Keratinocyte (primary cell): ENCODE measurements around the gene STYK1. TPM values are rescaled to one million over a fixed set of nuclear protein-coding genes. Genes with fewer than 3 reads are reported as not detected.

ENCODE experiments used
- DNase-seq: peaks from one replicate; pipeline ENCODE4 v3.0.0-alpha.2; 2011; ENCODE audit warnings: low read depth, missing footprints, low spot score
- FAIRE-seq: peaks from 2 replicates; lab custom pipeline; 2011; peaks lifted over from hg19 to GRCh38; lab: Jason Lieb, UNC
- H2AFZ ChIP-seq: 2 replicates; pipeline ENCODE4 v1.6.0; 2012; ENCODE audit warnings: low read length, control low read depth, inconsistent platforms; ENCODE audit not compliant: control insufficient read depth
- H3K27ac ChIP-seq: 2 replicates; pipeline ENCODE4 v1.5.1; 2011; ENCODE audit warnings: low read length; ENCODE audit not compliant: control insufficient read depth, insufficient read depth
- H3K27me3 ChIP-seq: 3 replicates; pipeline ENCODE4 v1.6.0; 2011; ENCODE audit warnings: low read length; ENCODE audit not compliant: control insufficient read depth, insufficient read depth; ENCODE audit errors: extremely low read depth
- H3K36me3 ChIP-seq, 2 experiments: 2 replicates in 1 of 2; 3 replicates in 1 of 2; pipeline ENCODE4 v1.5.1; 2011; ENCODE audit warnings: low read length in 2 of 2, mild to moderate bottlenecking in 1 of 2; ENCODE audit not compliant: control insufficient read depth in 2 of 2, insufficient read depth in 2 of 2; ENCODE audit errors: extremely low read depth in 1 of 2
- H3K4me1 ChIP-seq: 3 replicates; pipeline ENCODE4 v1.5.1; 2011; ENCODE audit warnings: low read length; ENCODE audit not compliant: control insufficient read depth, insufficient read depth; ENCODE audit errors: extremely low read depth
- H3K4me2 ChIP-seq: 3 replicates; pipeline ENCODE4 v1.6.0; 2011; ENCODE audit warnings: low read depth, low read length; ENCODE audit not compliant: control insufficient read depth, insufficient read depth; ENCODE audit errors: extremely low read depth
- H3K4me3 ChIP-seq, 3 experiments: fragments of 200-600 bp in 1 of 3; sonication (generic) in 1 of 3; 2 replicates in 2 of 3; 3 replicates in 1 of 3; pipeline ENCODE4 v1.5.1; 2011 to 2016; ENCODE audit warnings: low read length in 3 of 3, mild to moderate bottlenecking in 3 of 3, control low read depth in 2 of 3, inconsistent platforms in 1 of 3, low read depth in 1 of 3, mixed read lengths in 1 of 3, mixed run types in 1 of 3, moderate library complexity in 1 of 3; ENCODE audit not compliant: control insufficient read depth in 2 of 3, insufficient read depth in 2 of 3; ENCODE audit errors: extremely low read depth in 1 of 3
- H3K79me2 ChIP-seq: 2 replicates; pipeline ENCODE4 v1.6.0; 2012; ENCODE audit warnings: low read length; ENCODE audit not compliant: control insufficient read depth, insufficient read depth
- H3K9ac ChIP-seq: 3 replicates; pipeline ENCODE4 v1.6.0; 2011; ENCODE audit warnings: low read length; ENCODE audit not compliant: control insufficient read depth, insufficient read depth; ENCODE audit errors: extremely low read depth
- H3K9me1 ChIP-seq: 3 replicates; pipeline ENCODE4 v1.6.0; 2011; ENCODE audit warnings: low read length; ENCODE audit not compliant: control insufficient read depth, insufficient read depth; ENCODE audit errors: extremely low read depth
- H3K9me3 ChIP-seq: 2 replicates; pipeline ENCODE4 v1.5.1; 2012; ENCODE audit warnings: low read depth, low read length; ENCODE audit not compliant: control insufficient read depth
- H4K20me1 ChIP-seq: 3 replicates; pipeline ENCODE4 v1.6.0; 2011; ENCODE audit warnings: low read length; ENCODE audit not compliant: control insufficient read depth, insufficient read depth; ENCODE audit errors: extremely low read depth
- EZH2 ChIP-seq: IDR thresholded peaks from one replicate; pipeline ENCODE4 v1.6.1; 2012; ENCODE audit warnings: inconsistent platforms, mild to moderate bottlenecking, low read length, moderate library complexity
- dilution Hi-C: fragments of 300-500 bp; cut with MboI; formaldehyde crosslinking; loops from one replicate; pipeline ENCODE4 v1.7.0; 2020; ENCODE audit warnings: low sequenced_read_pairs; ENCODE audit not compliant: extremely low pct_ligation_motif_present
- polyA plus RNA-seq, 5 experiments: library from polyadenylated mRNA; depleted of rRNA in 3 of 5; stranded (reverse) in 3 of 5; stranded (forward) in 1 of 5; unstranded in 1 of 5; fragments of >200 nt; gene quantifications; 1 replicate in 1 of 5; 2 replicates in 3 of 5; 3 replicates in 1 of 5; pipeline versions ENCODE4 v1.2.1 to v1.2.3, GENCODE V29; 2011 to 2012; ENCODE audit warnings: missing spikeins in 2 of 5, low read depth in 1 of 5, low replicate concordance in 1 of 5
- TF ChIP-seq, protein P1 (sequence below), 3 experiments: IDR thresholded peaks in 1 of 3; conservative IDR thresholded peaks in 1 of 3; optimal IDR thresholded peaks in 1 of 3; 2 replicates in 2 of 3; 3 replicates in 1 of 3; pipeline versions ENCODE3 to v1.5.1; 2011; ENCODE audit warnings: low read length in 3 of 3, mild to moderate bottlenecking in 3 of 3, moderate library complexity in 2 of 3, control low read depth in 1 of 3, inconsistent platforms in 1 of 3; ENCODE audit not compliant: insufficient read depth in 2 of 3; ENCODE audit errors: extremely low read depth in 1 of 3

The STYK1 gene
- polyA plus RNA-seq, 1 donor (not counting 4 experiments of a cell fraction or from before 2014, with no cell fraction given), result 2.8 TPM

DNA sequence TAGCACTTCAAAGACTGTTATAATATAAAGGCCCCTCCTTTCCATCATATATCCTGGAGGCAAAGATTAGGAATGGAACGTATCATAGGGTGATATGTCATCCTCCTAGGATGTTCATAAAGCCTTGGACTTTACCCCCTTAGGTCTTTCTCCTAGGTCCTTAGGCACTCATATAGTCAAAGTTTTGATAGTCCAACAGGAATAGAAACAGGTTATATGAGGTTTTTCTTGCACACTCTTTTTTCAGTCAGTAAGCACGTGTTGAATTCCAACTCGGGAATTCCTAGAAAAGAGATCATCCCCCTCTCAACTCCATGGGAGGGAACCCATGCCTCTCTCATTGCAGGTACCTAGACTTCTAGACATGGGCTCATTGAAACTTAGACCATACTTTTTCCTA, 40.3 kb downstream of the STYK1 start:
- no peak for TF ChIP-seq EZH2
- TF ChIP-seq, protein P1, sequence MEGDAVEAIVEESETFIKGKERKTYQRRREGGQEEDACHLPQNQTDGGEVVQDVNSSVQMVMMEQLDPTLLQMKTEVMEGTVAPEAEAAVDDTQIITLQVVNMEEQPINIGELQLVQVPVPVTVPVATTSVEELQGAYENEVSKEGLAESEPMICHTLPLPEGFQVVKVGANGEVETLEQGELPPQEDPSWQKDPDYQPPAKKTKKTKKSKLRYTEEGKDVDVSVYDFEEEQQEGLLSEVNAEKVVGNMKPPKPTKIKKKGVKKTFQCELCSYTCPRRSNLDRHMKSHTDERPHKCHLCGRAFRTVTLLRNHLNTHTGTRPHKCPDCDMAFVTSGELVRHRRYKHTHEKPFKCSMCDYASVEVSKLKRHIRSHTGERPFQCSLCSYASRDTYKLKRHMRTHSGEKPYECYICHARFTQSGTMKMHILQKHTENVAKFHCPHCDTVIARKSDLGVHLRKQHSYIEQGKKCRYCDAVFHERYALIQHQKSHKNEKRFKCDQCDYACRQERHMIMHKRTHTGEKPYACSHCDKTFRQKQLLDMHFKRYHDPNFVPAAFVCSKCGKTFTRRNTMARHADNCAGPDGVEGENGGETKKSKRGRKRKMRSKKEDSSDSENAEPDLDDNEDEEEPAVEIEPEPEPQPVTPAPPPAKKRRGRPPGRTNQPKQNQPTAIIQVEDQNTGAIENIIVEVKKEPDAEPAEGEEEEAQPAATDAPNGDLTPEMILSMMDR (optimal IDR thresholded peaks at IDR 0.05 in 1 of 3, IDR thresholded peaks at IDR 0.05 in 1 of 3, conservative IDR thresholded peaks at IDR 0.05 in 1 of 3; ENCODE audit: extremely low read depth in 1 of 3, insufficient read depth in 2 of 3, low read length in 3 of 3), result no peak
- no peak for FAIRE-seq

DNA sequence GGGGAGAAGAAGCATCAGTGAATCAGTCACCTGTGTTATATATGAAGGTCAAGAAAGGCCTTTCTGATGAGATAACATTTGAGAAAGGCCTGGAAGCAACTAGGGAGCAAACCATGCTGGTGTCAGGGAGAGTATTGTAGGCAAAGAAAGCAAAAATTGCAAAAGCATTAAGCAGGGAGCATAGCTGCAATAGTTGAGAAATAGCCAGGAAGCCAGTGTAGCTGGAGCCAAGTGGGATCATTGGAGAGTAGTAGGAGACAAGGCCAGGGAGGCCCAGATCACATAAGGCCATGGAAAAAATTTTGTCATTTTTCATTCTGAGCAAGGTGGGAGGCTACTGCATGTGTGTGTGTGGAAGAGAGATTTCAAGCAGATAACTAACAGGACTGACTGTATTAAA, 41.6 kb downstream of the STYK1 start:
- no peaks in the 10 kb centered on the region for H3K79me2 ChIP-seq
- no peaks in the 10 kb centered on the region for H4K20me1 ChIP-seq
- FAIRE-seq, result no peak
- no peaks in the 10 kb centered on the region for H3K9me1 ChIP-seq
- peaks cover 0 to 3% of the 10 kb centered on the region in 2 experiments for H3K36me3 ChIP-seq
- dilution Hi-C loops, result no loop called here
- no peak overlapping the region for H3K4me2 ChIP-seq
- no peaks in the 10 kb centered on the region for H3K27me3 ChIP-seq
- no peak overlapping the region for H3K27ac ChIP-seq
- DNase-seq, result no peak
- peaks cover 2% of the 10 kb centered on the region for H3K4me1 ChIP-seq
- H3K9ac ChIP-seq, result no peak overlapping the region
- TF ChIP-seq, protein P1 (optimal IDR thresholded peaks at IDR 0.05 in 1 of 3, IDR thresholded peaks at IDR 0.05 in 1 of 3, conservative IDR thresholded peaks at IDR 0.05 in 1 of 3; ENCODE audit: extremely low read depth in 1 of 3, insufficient read depth in 2 of 3, low read length in 3 of 3), result no peak
- no peak for TF ChIP-seq EZH2
- H3K4me3 ChIP-seq, result no peak overlapping the region
- no peak overlapping the region for H2AFZ ChIP-seq
- no peaks in the 10 kb centered on the region for H3K9me3 ChIP-seq

More for the DNA sequence above, 40.3 kb downstream of the STYK1 start:
- no peaks in the 10 kb centered on the region for H3K79me2 ChIP-seq
- H3K9me3 ChIP-seq, result no peaks in the 10 kb centered on the region
- H3K9ac ChIP-seq, result no peak overlapping the region
- no peak for DNase-seq
- H3K27me3 ChIP-seq, result no peaks in the 10 kb centered on the region
- peaks cover 2% of the 10 kb centered on the region for H3K4me1 ChIP-seq
- no peak overlapping the region for H3K27ac ChIP-seq
- dilution Hi-C loops, result no loop called here
- H3K9me1 ChIP-seq, result no peaks in the 10 kb centered on the region
- no peak overlapping the region for H3K4me2 ChIP-seq
- peaks cover 0 to 3% of the 10 kb centered on the region in 2 experiments for H3K36me3 ChIP-seq
- no peak overlapping the region for H2AFZ ChIP-seq
- H3K4me3 ChIP-seq, result no peak overlapping the region
- no peaks in the 10 kb centered on the region for H4K20me1 ChIP-seq
